ENCODE results near the gene ALDH3A2.

The ALDH3A2 gene

GRCh38 chr17:19708431-19709175 lies 60.1 kb downstream of the ALDH3A2 start (continued):
- no peak for TF ChIP-seq ZBTB6 (tag by site-specific recombination; IDR thresholded peaks at IDR 0.05)
- no peak for TF ChIP-seq ZNF704 (tag by site-specific recombination; IDR thresholded peaks at IDR 0.05)

- no peaks in the 10 kb centered on the region for H3K9me3 ChIP-seq (ENCODE audit: control insufficient read depth, insufficient read depth, low read depth, low read length)
- no peak overlapping the region for H3K27ac ChIP-seq (ENCODE audit: extremely low read depth, low read depth, low read length)
- H3K4me1 ChIP-seq (ENCODE audit: control insufficient read depth, insufficient read depth, low read length) = no peaks in the 10 kb centered on the region
- no peak for TF ChIP-seq TRIM28 (IDR thresholded peaks at IDR 0.05; ENCODE audit: borderline replicate concordance, low read length)
- no peak for TF ChIP-seq SALL2 (tag by site-specific recombination; IDR thresholded peaks at IDR 0.05; ENCODE audit: borderline replicate concordance)
- TF ChIP-seq ZBTB44 (tag by site-specific recombination; IDR thresholded peaks at IDR 0.05) = no peak
- no peak for TF ChIP-seq ZNF488 (tag by site-specific recombination; IDR thresholded peaks at IDR 0.05)
- no peak for TF ChIP-seq ZNF426 (tag by site-specific recombination; IDR thresholded peaks at IDR 0.05)
- no peak for TF ChIP-seq PRDM6 (tag by site-specific recombination; IDR thresholded peaks at IDR 0.05)
- no peak for TF ChIP-seq GLIS1 (tag by site-specific recombination; IDR thresholded peaks at IDR 0.05)
- TF ChIP-seq ZFP3 (tag by site-specific recombination; IDR thresholded peaks at IDR 0.05; ENCODE audit: low read depth) = no peak
- no peak for TF ChIP-seq ZNF302 (tag by site-specific recombination; IDR thresholded peaks at IDR 0.05; ENCODE audit: low read depth)
- TF ChIP-seq ZNF558 (tag by site-specific recombination; IDR thresholded peaks at IDR 0.05) = no peak
- no peak for TF ChIP-seq ZNF184 (tag by site-specific recombination; IDR thresholded peaks at IDR 0.05)
- no peak for TF ChIP-seq ZNF155 (tag by site-specific recombination; IDR thresholded peaks at IDR 0.05)
- no peak for TF ChIP-seq ZNF513 (tag by site-specific recombination; IDR thresholded peaks at IDR 0.05)
- no peak for TF ChIP-seq ZNF624 (tag by site-specific recombination; IDR thresholded peaks at IDR 0.05)
- no peak for TF ChIP-seq ZNF610 (tag by site-specific recombination; IDR thresholded peaks at IDR 0.05; ENCODE audit: borderline replicate concordance)
- TF ChIP-seq ATF2 (tag by site-specific recombination; IDR thresholded peaks at IDR 0.05; ENCODE audit: low read depth) = no peak
- TF ChIP-seq PRDM4 (tag by site-specific recombination; IDR thresholded peaks at IDR 0.05) = no peak
- no peak overlapping the region for H3K4me3 ChIP-seq (ENCODE audit: low read depth, low read length)
- POLR2A ChIA-PET = interaction anchor here (1.2 kb wide), 1 partner anchor 332 kb away, joined by 3 read pairs; no protein-coding TSS in a partner anchor
- no peaks in the 10 kb centered on the region for H3K36me3 ChIP-seq (ENCODE audit: control insufficient read depth in 2 of 2, insufficient read depth in 1 of 2, low read length in 2 of 2)
- CTCF ChIA-PET = interaction anchor here (0.7 to 2.0 kb wide), 3 partner anchors 11 to 197 kb away, joined by 3 to 6 read pairs (median 5); no protein-coding TSS in a partner anchor
Measured at GRCh38 chr17:19709841-19710240, 61.3 kb downstream of the ALDH3A2 start.
